Stomach smooth muscle (tissue), 2 donors: ENCODE results near the gene HOXA4.

Experiments used
- H3K27ac ChIP-seq: one replicate; pipeline ENCODE4 v1.7.0; 2013; ENCODE audit warnings: mild to moderate bottlenecking, low read length, inconsistent platforms
- H3K27me3 ChIP-seq, 2 donors: one replicate each; pipeline ENCODE4 v1.7.0; 2013; ENCODE audit warnings: low read length in 2 of 2; ENCODE audit not compliant: insufficient read depth in 2 of 2, control insufficient read depth in 1 of 2
- H3K36me3 ChIP-seq, 2 donors: one replicate each; pipeline ENCODE4 v1.7.0; 2013; ENCODE audit warnings: low read length in 2 of 2; ENCODE audit not compliant: control insufficient read depth in 2 of 2, insufficient read depth in 2 of 2
- H3K4me1 ChIP-seq: one replicate; pipeline ENCODE4 v1.7.0; 2013; ENCODE audit warnings: low read length; ENCODE audit not compliant: control insufficient read depth, insufficient read depth
- H3K4me3 ChIP-seq, 2 donors: one replicate each; pipeline ENCODE4 v1.7.0; 2013; ENCODE audit warnings: low read length in 2 of 2
- H3K9ac ChIP-seq, 2 donors: one replicate each; pipeline ENCODE4 v1.7.0; 2013; ENCODE audit warnings: low read length in 2 of 2, mild to moderate bottlenecking in 1 of 2
- H3K9me3 ChIP-seq, 2 donors: one replicate each; pipeline ENCODE4 v1.7.0; 2013; ENCODE audit warnings: low read length in 2 of 2; ENCODE audit not compliant: control insufficient read depth in 2 of 2
- donor health status: healthy.
- donor health status: Pancreatic carcinoma.

The HOXA4 gene

DNA sequence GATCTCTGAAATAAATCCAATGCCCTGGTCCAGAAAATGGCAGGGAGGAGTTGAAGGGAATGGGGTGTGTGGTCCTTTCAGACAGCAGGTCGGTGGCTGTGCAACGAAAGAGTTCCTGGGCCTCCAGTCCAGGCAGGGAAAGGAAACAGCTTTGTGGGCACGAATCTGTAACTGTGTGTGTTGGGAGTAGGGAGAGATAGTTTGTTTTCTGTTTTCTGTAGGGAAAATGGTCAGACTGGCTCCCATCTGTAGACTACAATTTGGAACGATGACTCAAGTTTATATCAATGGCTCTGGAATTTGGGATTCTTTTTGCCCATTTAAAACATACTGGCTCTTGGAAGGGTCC, 37.3 kb upstream of the HOXA4 start:
- H3K4me3 ChIP-seq: no peak overlapping the region
- peaks cover 22% of the 10 kb centered on the region for H3K4me1 ChIP-seq
- no peak overlapping the region for H3K9ac ChIP-seq

DNA sequence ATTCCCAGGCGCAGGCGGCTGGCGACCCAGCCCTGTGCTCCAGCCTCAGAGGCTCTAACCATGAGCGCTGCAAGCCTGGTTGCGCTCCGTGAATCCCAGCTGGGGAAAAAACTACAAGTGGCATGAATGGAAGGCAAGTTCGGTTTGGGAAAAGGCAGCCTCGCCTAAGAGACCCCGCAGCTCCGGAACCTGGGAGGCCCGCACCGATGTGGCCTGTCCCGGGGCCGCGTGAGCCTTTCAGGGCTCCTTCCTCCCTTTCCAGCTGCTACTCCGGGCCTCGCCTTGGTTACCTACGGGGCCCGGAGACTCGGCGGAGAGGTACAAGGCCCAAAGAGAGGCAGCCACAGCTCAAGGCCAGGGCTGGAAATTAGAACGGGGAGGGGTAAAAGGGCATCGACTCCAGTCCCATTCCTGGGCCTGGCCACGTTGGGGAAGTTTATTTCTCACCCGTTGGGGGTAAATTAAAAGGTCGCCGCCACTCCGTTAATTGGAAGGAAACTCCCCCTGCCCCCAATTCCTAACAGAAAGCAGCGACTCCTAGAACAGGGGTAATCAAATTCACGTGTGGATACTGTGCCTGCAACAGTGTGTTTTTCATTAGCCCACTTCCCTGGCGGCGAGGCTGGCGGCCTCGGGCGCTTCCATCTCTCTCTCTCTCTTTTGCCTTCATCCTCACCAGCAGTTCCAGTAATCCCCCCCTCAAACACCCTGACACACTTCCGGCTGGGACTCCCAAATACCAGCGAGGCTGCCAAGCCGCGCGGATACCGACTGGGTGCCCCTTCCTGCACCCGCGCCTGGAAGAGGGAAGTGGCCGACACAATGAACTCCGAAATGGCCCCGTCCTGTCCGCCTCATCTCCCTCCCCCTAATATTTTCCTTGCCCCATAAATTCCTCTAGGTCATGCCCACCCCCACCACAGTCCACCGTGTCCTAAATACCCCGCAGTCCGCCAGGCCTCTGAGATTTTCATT, 36.3 kb upstream of the HOXA4 start:
- Histone ChIP-seq H3K36me3 (no peaks in the 10 kb centered on the region), H3K27ac (no peak overlapping the region), H3K4me3 (peak overlapping the region in 1 of 2 donors; percentile 29), H3K27me3 (peaks cover 80 to 100% of the 10 kb centered on the region in 2 donors), H3K4me1 (peaks cover 22% of the 10 kb centered on the region), H3K9ac (no peak overlapping the region), H3K9me3 (no peaks in the 10 kb centered on the region)

More for the DNA sequence above, 37.3 kb upstream of the HOXA4 start:
- Histone ChIP-seq H3K9me3 (no peaks in the 10 kb centered on the region), H3K36me3 (no peaks in the 10 kb centered on the region), H3K27me3 (peaks cover 85 to 100% of the 10 kb centered on the region in 2 donors), H3K27ac (no peak overlapping the region)

- no peaks in the 10 kb centered on the region for H3K9me3 ChIP-seq
- H3K27me3 ChIP-seq: peaks cover 76 to 97% of the 10 kb centered on the region in 2 donors
- no peak overlapping the region for H3K9ac ChIP-seq
- H3K27ac ChIP-seq: no peak overlapping the region
- H3K4me1 ChIP-seq: peaks cover 26% of the 10 kb centered on the region
- peak overlapping the region in 1 of 2 donors; percentile 29 for H3K4me3 ChIP-seq
- H3K36me3 ChIP-seq: no peaks in the 10 kb centered on the region
Observed at GRCh38 chr7:27165996-27166530, 35.5 kb upstream of the HOXA4 start.

DNA sequence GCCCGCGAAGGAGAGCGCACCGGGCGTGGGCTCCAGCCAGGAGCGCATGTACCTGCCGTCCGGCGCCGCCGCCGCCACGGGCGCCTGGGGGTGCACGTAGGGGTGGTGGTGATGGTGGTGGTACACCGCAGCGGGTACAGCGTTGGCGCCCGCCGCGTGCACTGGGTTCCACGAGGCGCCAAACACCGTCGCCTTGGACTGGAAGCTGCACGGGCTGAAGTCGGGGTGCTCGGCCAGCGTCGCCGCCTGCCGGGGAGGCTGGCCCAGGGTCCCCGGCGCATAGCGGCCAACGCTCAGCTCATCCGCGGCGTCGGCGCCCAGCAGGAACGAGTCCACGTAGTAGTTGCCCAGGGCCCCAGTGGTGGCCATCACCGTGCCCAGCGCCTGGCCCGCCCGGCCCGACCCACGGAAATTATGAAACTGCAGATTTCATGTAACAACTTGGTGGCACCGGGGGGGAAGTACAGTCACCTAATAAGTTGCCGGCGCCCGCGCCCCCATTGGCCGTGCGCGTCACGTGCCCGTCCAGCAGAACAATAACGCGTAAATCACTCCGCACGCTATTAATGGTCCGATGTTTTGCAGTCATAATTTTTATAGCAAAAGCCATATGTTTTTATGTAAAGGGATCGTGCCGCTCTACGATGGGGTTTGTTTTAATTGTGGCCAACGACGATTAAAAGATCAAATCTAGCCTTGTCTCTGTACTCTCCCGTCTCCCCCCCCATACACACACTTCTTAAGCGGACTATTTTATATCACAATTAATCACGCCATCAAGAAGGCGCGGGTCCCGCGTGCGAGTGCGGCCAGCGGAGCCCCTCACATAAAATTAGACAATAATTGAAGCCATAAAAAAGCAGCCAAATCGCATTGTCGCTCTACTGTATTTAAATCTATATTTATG, 34.8 kb upstream of the HOXA4 start, which contains the start of gene HOXA9:
TSS of gene HOXA9 (minus strand) at position 449 of the 907 bp plus-strand sequence. CDS start at position 369, 80 bp downstream.
- H3K4me1 ChIP-seq: peaks cover 33% of the 10 kb centered on the region
- H3K36me3 ChIP-seq: no peaks in the 10 kb centered on the region
- H3K27ac ChIP-seq: no peak within 1 kb of the TSS
- H3K9ac ChIP-seq: no peak within 1 kb of the TSS
- peaks cover 78 to 97% of the 10 kb centered on the region in 2 donors for H3K27me3 ChIP-seq
- peak within 1 kb of the TSS in 1 of 2 donors; percentile 40 for H3K4me3 ChIP-seq
- H3K9me3 ChIP-seq: no peaks in the 10 kb centered on the region

- Histone ChIP-seq H3K27me3 (peaks cover 80 to 97% of the 10 kb centered on the region in 2 donors), H3K4me1 (peaks cover 31% of the 10 kb centered on the region), H3K4me3 (peak overlapping the region in 1 of 2 donors; percentile 40), H3K27ac (no peak overlapping the region), H3K36me3 (no peaks in the 10 kb centered on the region), H3K9ac (no peak overlapping the region), H3K9me3 (no peaks in the 10 kb centered on the region)
Observed at GRCh38 chr7:27164367-27165088, 34.0 kb upstream of the HOXA4 start.

GRCh38 chr7:27164045-27164366, 33.4 kb upstream of the HOXA4 start:
- H3K27ac ChIP-seq: no peak overlapping the region
- H3K9ac ChIP-seq: no peak overlapping the region
- H3K4me3 ChIP-seq: no peak overlapping the region
- peaks cover 27% of the 10 kb centered on the region for H3K4me1 ChIP-seq
- no peaks in the 10 kb centered on the region for H3K9me3 ChIP-seq
- peaks cover 83 to 97% of the 10 kb centered on the region in 2 donors for H3K27me3 ChIP-seq
- no peaks in the 10 kb centered on the region for H3K36me3 ChIP-seq

GRCh38 chr7:27163288-27164044, 32.9 kb upstream of the HOXA4 start:
- no peaks in the 10 kb centered on the region for H3K36me3 ChIP-seq
- H3K27ac ChIP-seq: no peak overlapping the region
- no peaks in the 10 kb centered on the region for H3K9me3 ChIP-seq
- H3K27me3 ChIP-seq: peaks cover 83 to 97% of the 10 kb centered on the region in 2 donors
- H3K4me1 ChIP-seq: peaks cover 30% of the 10 kb centered on the region
- H3K9ac ChIP-seq: no peak overlapping the region
- H3K4me3 ChIP-seq: no peak overlapping the region

DNA sequence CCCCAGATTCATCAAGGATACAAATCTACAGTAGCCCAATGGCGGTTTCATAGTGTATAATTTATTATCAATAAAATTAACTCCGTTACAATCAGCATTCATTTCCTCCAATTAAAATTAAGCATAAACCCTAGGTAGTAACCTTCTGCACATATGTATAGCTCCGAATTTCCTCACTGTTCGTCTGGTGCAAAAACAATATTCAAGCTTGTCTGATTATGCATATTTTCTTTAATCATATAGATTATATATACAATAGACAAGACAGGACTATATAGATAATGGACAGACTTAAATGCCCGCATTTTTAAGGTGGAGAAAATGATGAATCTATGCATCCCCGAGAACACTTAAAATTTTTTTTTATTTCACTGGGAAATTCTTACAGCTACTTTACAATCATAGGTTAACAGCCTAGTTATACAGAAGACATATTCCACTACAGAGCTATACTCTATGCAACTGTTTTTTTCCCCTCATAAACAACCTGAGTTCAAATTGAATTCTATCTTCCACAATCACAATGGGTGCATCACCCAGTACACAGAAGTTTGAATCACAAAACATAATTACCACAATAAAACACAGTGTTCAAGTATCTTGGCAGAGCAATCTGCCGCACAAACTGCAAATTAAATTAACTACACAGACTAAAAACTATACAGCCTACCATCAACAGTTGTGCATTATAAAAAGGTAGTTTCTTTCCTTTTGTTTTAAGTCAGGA, 32.2 kb upstream of the HOXA4 start:
- Histone ChIP-seq H3K9me3 (no peaks in the 10 kb centered on the region), H3K4me3 (no peak overlapping the region), H3K4me1 (peaks cover 32% of the 10 kb centered on the region), H3K27ac (no peak overlapping the region), H3K27me3 (peaks cover 83 to 97% of the 10 kb centered on the region in 2 donors), H3K9ac (no peak overlapping the region), H3K36me3 (no peaks in the 10 kb centered on the region)
